ENCODE results near the gene MT1X. TPM values are rescaled to one million over a fixed set of nuclear protein-coding genes. Genes with fewer than 3 reads are reported as not detected.

Gene MT1X
- polyA plus RNA-seq, 1 experiment = 60.2 TPM

- ChIA-PET CTCF (interaction anchor here (0.7 kb wide), 1 partner anchor 114 kb away, joined by 3 read pairs; no protein-coding TSS in a partner anchor), POLR2A (no interaction called here)
- no peaks in the 10 kb centered on the region for H3K27me3 ChIP-seq (ENCODE audit: control insufficient read depth, insufficient read depth, low read length)
- no peak for DNase-seq (ENCODE audit: low read depth)
- TF ChIP-seq CTCF (IDR thresholded peaks at IDR 0.05; ENCODE audit: insufficient read depth, low read depth, low read length) = no peak
- H3K4me3 ChIP-seq (ENCODE audit: low read depth, low read length) = no peak overlapping the region
- H3K36me3 ChIP-seq (ENCODE audit: control insufficient read depth, insufficient read depth, low read length) = no peaks in the 10 kb centered on the region
Measured at GRCh38 chr16:56690420-56691122, 8.3 kb downstream of the MT1X start.

GRCh38 chr16:56691885-56692284 is 9.6 kb downstream of the MT1X start:
- Histone ChIP-seq H3K27me3 (ENCODE audit: control insufficient read depth, insufficient read depth, low read length) (no peaks in the 10 kb centered on the region), H3K36me3 (ENCODE audit: control insufficient read depth, insufficient read depth, low read length) (no peaks in the 10 kb centered on the region), H3K4me3 (ENCODE audit: low read depth, low read length) (no peak overlapping the region)
- CTCF ChIA-PET = interaction anchor here (1.3 to 1.9 kb wide), 2 partner anchors 10 to 91 kb away, joined by 4 to 7 read pairs; no protein-coding TSS in a partner anchor
- no peak for TF ChIP-seq CTCF (IDR thresholded peaks at IDR 0.05; ENCODE audit: insufficient read depth, low read depth, low read length)
- DNase-seq (ENCODE audit: low read depth) = peak; percentile 26
- POLR2A ChIA-PET = no interaction called here

GRCh38 chr16:56695246-56695645 is 13.0 kb downstream of the MT1X start:
- Histone ChIP-seq H3K27me3 (ENCODE audit: control insufficient read depth, insufficient read depth, low read length) (no peaks in the 10 kb centered on the region), H3K36me3 (ENCODE audit: control insufficient read depth, insufficient read depth, low read length) (no peaks in the 10 kb centered on the region), H3K4me3 (ENCODE audit: low read depth, low read length) (no peak overlapping the region)
- ChIA-PET POLR2A (no interaction called here), CTCF (no interaction called here)
- TF ChIP-seq CTCF (IDR thresholded peaks at IDR 0.05; ENCODE audit: insufficient read depth, low read depth, low read length) = no peak
- DNase-seq (ENCODE audit: low read depth) = no peak

- no peak for TF ChIP-seq CTCF (IDR thresholded peaks at IDR 0.05; ENCODE audit: insufficient read depth, low read depth, low read length)
- Histone ChIP-seq H3K36me3 (ENCODE audit: control insufficient read depth, insufficient read depth, low read length) (no peaks in the 10 kb centered on the region), H3K27me3 (ENCODE audit: control insufficient read depth, insufficient read depth, low read length) (no peaks in the 10 kb centered on the region), H3K4me3 (ENCODE audit: low read depth, low read length) (no peak overlapping the region)
- no peak for DNase-seq (ENCODE audit: low read depth)
- ChIA-PET POLR2A (no interaction called here), CTCF (interaction anchor here (0.9 to 1.3 kb wide), 4 partner anchors 97 to 184 kb away, joined by 3 to 5 read pairs (median 3); no protein-coding TSS in a partner anchor)
Measured at GRCh38 chr16:56697456-56698155, 15.3 kb downstream of the MT1X start.

- H3K36me3 ChIP-seq (ENCODE audit: control insufficient read depth, insufficient read depth, low read length) = no peaks in the 10 kb centered on the region
- no peak overlapping the region for H3K4me3 ChIP-seq (ENCODE audit: low read depth, low read length)
- no peak for DNase-seq (ENCODE audit: low read depth)
- POLR2A ChIA-PET = no interaction called here
- H3K27me3 ChIP-seq (ENCODE audit: control insufficient read depth, insufficient read depth, low read length) = no peaks in the 10 kb centered on the region; the same call in 1 of the 2 replicates
- TF ChIP-seq CTCF (IDR thresholded peaks at IDR 0.05; ENCODE audit: insufficient read depth, low read depth, low read length) = no peak
- CTCF ChIA-PET = interaction anchor here (0.7 to 4.9 kb wide), 6 partner anchors 26 to 367 kb away, joined by 3 to 100 read pairs (median 8); no protein-coding TSS in a partner anchor
Measured at GRCh38 chr16:56700195-56700594, 17.9 kb downstream of the MT1X start.

Data from BJ (cell line).